NCI-H2227 (cell line): Measurements from ENCODE around the gene FTCD.
"Not testable (repeated sequence)": the region's sequence is repeated elsewhere in the genome, so short reads cannot be mapped to it uniquely, and the experiment has no call there.

Experiments used
- DNase-seq: peaks from one replicate; lab custom pipeline; 2025; ENCODE audit not compliant: unreplicated experiment; lab: John Stamatoyannopoulos, UW

Gene FTCD

GRCh38 chr21:46140352-46141003 lies 14.9 kb downstream of the FTCD start:
- not testable (repeated sequence) for DNase-seq

DNA sequence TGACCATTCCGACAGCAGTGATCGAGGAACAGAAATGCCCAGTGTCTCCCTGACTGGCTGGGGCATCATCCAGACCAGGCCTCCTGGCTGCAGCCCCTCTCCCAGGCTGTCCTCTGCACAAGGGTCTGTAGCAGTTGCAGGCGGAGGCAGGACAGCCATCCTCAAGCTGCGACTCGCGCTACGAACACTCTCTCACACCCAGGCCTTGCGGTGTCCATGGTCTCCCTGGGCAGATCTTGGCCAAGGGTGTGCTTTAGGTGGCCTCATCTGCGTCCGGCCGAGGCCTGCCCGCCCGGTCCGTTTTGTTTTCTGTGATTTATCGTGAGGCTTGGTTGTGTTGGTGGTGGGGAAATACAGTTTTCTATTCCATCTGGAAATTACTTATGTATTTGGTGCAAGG lies 15.7 kb downstream of the FTCD start:
- no peak for DNase-seq

- DNase-seq: no peak
These were observed 16.9 kb downstream of the FTCD start for GRCh38 chr21:46138383-46138970.

GRCh38 chr21:46137908-46138307 lies 17.5 kb downstream of the FTCD start:
- no peak for DNase-seq

GRCh38 chr21:46136739-46137349 lies 18.5 kb downstream of the FTCD start:
- no peak for DNase-seq

- no peak for DNase-seq
These were observed 19.5 kb downstream of the FTCD start for GRCh38 chr21:46135782-46136395.

GRCh38 chr21:46131838-46132651 lies 23.3 kb downstream of the FTCD start:
- DNase-seq: no peak

GRCh38 chr21:46131588-46131837 lies 23.9 kb downstream of the FTCD start:
- no peak for DNase-seq

- no peak for DNase-seq
These were observed 24.4 kb downstream of the FTCD start for GRCh38 chr21:46130831-46131587.

- no peak for DNase-seq
These were observed 25.3 kb downstream of the FTCD start for GRCh38 chr21:46129846-46130651.

DNA sequence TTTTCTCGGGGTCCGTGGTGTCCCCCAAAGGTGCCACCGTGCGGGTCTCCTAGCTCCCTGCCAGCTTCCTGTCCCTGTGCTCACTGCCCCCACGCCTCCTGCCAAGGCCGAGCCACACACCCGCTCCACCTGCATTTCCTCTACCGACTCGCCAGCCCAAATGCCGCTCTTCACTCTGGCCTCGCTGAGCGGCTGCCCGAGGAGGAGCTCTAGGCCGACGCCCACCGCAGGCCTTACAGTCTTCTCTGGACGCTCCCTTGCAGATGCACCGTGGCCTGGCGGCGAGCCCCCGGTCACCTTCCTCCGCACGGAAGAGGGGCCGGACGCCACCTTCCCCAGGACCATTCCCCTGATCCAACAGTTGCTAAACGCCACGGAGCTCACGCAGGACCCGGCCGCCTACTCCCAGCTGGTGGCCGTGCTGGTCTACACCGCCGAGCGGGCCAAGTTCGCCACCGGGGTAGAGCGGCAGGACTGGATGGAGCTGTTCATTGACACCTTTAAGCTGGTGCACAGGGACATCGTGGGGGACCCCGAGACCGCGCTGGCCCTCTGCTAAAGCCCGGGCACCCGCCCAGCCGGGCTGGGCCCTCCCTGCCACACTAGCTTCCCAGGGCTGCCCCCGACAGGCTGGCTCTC lies 26.3 kb downstream of the FTCD start:
- DNase-seq: no peak

- no peak for DNase-seq
These were observed 27.1 kb downstream of the FTCD start for GRCh38 chr21:46128106-46128932.

- DNase-seq: no peak
These were observed 27.9 kb downstream of the FTCD start for GRCh38 chr21:46127239-46128105.

- no peak for DNase-seq
These were observed 28.8 kb downstream of the FTCD start for GRCh38 chr21:46126309-46127238.

- no peak for DNase-seq
These were observed 29.5 kb downstream of the FTCD start for GRCh38 chr21:46125846-46126301.
